GM20000 (cell line): ENCODE data around the gene EIF4E2.

Experiments
- DNase-seq: peaks from one replicate; pipeline ENCODE4 v3.0.0; 2012; ENCODE audit warnings: low spot score
- TF ChIP-seq, protein P1 (sequence below): IDR thresholded peaks from 2 replicates; pipeline ENCODE4 v1.5.1; 2012; ENCODE audit warnings: mild to moderate bottlenecking, control low read depth; ENCODE audit errors: extremely low read depth, missing control alignments

EIF4E2 gene

DNA sequence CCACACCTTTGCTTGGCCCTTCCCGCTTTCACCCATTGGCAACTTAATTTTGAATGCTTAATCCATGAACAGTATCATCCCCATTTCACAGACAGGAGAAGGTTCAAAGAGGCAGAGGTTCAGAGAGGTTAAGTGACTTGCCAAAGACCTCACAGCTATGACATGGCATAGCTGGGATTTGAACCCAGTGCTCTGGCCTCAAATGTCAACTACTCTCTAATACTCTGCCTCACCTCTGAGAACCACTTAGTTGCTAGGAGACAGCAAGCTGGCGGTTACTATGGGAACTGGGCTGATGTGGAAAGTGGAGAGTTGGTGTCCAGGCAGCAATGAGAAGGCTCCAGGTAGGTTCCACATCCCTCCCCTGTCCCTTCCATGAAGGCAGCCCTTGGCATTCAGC is 46.1 kb upstream of the EIF4E2 start:
- no peak for DNase-seq
- TF ChIP-seq, protein P1, sequence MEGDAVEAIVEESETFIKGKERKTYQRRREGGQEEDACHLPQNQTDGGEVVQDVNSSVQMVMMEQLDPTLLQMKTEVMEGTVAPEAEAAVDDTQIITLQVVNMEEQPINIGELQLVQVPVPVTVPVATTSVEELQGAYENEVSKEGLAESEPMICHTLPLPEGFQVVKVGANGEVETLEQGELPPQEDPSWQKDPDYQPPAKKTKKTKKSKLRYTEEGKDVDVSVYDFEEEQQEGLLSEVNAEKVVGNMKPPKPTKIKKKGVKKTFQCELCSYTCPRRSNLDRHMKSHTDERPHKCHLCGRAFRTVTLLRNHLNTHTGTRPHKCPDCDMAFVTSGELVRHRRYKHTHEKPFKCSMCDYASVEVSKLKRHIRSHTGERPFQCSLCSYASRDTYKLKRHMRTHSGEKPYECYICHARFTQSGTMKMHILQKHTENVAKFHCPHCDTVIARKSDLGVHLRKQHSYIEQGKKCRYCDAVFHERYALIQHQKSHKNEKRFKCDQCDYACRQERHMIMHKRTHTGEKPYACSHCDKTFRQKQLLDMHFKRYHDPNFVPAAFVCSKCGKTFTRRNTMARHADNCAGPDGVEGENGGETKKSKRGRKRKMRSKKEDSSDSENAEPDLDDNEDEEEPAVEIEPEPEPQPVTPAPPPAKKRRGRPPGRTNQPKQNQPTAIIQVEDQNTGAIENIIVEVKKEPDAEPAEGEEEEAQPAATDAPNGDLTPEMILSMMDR: no peak

DNA sequence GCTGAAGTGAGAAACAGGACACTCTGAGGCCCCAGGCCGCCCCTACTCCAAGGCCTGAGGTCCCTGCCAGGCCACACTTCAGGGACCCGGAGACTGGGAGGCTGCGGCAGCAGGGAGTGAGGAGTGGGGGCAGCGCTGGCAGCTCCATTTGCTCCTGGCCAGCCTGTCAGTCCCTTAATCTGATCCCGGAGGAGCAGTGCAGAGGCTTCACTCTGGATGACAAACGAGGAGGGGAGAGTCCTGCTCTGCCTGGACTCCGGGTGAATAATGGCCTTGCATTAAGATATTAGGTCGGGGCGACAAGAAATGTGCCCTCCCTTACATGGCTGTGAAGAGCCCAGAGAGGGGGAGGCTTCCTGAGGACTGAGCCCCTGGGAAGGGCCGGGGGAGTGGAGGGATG is 44.6 kb upstream of the EIF4E2 start:
- TF ChIP-seq, protein P1: no peak
- no peak for DNase-seq

DNA sequence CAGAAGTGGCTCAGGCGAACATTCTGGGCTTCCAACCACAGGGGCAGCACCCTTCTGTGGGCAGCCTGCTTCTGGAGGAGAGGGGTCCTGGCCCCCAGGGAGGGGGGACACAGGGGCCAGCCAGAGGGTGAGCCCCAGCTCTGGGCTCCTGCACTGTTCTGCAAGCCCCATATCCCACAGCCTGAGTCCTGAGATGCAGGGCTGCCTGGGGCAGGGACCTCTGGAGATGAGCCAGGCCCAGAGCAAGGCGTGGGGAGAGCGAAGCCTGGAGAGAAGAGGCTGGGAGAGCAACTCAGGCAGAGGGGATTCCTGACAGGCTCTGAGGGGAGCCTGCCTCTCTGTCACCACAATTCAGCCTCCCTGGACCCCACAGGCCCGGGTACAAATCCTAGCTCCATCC is 43.8 kb upstream of the EIF4E2 start:
- DNase-seq: no peak
- TF ChIP-seq, protein P1: no peak

DNA sequence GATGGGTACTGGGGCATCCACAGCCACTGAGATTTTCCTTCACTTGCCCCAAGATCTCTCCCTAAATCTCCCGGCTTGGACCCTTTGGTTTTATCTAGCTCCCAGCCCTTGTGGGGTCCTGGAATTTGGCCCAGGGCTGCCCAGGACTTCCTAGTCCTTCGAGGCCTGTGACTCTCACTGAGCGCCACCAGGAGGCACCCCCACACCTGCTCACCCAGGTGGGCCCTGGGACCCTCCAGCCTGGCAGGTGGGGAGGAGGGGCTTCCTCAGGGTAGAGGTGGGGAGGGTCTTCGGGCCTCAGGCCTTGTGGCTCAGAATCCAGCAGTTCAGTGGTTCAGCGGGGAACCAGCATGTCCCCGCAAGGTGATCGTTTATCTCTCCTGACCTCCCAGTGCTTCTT is 42.2 kb upstream of the EIF4E2 start:
- no peak for DNase-seq
- TF ChIP-seq, protein P1: no peak

DNA sequence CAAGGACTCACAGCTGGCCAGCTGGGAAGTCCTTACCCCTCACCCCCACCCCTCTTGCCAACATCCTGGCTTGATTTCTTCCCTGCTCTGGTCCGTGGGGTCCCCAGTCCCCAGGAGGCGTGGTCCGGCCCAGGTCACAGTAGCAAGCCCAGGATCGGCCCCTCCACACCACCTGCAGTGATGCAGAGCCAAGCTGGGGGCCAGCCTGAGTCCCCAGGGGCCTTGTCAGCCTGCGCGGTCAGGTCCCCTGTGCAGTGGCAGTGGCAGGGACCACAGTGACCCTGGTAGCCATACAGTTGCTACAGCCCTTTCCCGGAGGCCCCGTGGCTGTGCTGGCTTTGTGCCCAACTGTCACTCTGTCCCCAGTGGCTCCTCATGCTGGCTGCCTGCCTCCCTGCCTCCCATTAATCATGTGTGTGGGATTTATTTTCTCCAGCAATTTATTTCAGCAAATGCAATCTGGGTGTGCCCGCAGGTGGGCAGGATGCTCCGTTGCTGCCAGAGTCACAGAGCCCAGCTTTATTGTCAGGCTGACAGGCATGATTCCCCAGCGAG is 39.1 kb upstream of the EIF4E2 start:
- DNase-seq: no peak
- TF ChIP-seq, protein P1: no peak

DNA sequence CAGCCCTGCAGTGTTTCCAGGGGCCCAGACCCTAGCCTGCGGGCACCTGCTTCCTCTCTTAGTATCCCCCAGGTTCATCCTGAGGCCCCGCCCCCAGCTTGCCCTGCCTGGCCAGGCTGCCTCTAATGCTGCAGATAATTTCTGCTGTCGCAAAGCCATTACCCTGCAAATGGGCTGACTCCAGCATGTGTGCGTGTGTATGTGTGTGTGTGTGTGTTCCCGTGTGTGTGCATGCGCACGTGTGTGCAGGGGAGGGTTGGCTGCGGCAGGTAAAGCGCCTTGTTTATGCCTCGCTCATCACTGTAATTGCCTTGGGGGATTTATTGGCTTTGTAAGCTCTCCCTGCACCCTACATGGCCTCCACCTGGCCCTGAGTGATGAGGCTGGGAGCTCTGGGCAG is 37.9 kb upstream of the EIF4E2 start:
- TF ChIP-seq, protein P1: no peak
- no peak for DNase-seq

DNA sequence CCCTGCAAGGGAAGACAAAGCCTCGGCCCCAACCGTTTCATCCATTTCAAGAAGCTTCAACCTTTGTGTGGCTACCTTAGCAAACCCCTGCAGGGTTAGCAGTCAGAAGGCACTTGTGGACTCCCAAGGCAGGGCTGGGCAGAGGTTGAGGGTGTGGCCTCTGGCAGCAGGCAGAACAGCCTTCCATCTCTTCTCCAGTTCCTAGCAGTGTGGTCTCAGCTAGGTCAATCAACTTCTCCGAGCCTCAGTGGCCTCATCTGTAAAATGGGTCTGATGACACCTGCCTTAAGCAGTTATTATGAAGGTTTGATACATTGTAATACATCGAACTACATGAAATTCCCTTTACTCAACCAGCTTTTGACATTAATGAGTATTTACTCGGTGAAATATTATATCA is 37.1 kb upstream of the EIF4E2 start:
- no peak for DNase-seq
- TF ChIP-seq, protein P1: no peak
